NT2/D1 (cell line): Measurements from ENCODE around the gene EPOP.

Experiments
- DNase-seq: peaks from one replicate; pipeline ENCODE4 v3.0.0-alpha.2; 2011; ENCODE audit warnings: low read depth, low spot score
- H3K27me3 ChIP-seq: 2 replicates; pipeline ENCODE4 v1.6.0; 2011; ENCODE audit warnings: mild to moderate bottlenecking; ENCODE audit not compliant: insufficient read length, insufficient read depth
- H3K36me3 ChIP-seq: 2 replicates; pipeline ENCODE4 v1.6.1; 2011; ENCODE audit warnings: mild to moderate bottlenecking, low read length, mixed read lengths; ENCODE audit not compliant: insufficient read depth, insufficient read length
- H3K4me1 ChIP-seq: 2 replicates; pipeline ENCODE4 v1.5.1; 2011; ENCODE audit not compliant: insufficient read depth, insufficient read length
- H3K4me3 ChIP-seq: 2 replicates; pipeline ENCODE4 v1.5.1; 2011; ENCODE audit warnings: low read depth; ENCODE audit not compliant: insufficient read length
- H3K9ac ChIP-seq: 2 replicates; pipeline ENCODE4 v1.6.0; 2011; ENCODE audit warnings: low read depth; ENCODE audit not compliant: insufficient read length
- H3K9me3 ChIP-seq: 2 replicates; pipeline ENCODE4 v1.5.1; 2011; ENCODE audit warnings: mild to moderate bottlenecking, low read length; ENCODE audit not compliant: insufficient read depth
- SUZ12 ChIP-seq: IDR thresholded peaks from 2 replicates; pipeline ENCODE4 v1.6.1; 2011; ENCODE audit not compliant: insufficient read length, insufficient read depth; ENCODE audit errors: extremely low read depth
- YY1 ChIP-seq: IDR thresholded peaks from 2 replicates; pipeline ENCODE4 v1.6.1; 2011; ENCODE audit not compliant: insufficient read length, insufficient read depth
- ZNF274 ChIP-seq: IDR thresholded peaks from 2 replicates; pipeline ENCODE4 v1.6.1; 2011; ENCODE audit warnings: mild to moderate bottlenecking, low read depth, low read length

EPOP gene

DNA sequence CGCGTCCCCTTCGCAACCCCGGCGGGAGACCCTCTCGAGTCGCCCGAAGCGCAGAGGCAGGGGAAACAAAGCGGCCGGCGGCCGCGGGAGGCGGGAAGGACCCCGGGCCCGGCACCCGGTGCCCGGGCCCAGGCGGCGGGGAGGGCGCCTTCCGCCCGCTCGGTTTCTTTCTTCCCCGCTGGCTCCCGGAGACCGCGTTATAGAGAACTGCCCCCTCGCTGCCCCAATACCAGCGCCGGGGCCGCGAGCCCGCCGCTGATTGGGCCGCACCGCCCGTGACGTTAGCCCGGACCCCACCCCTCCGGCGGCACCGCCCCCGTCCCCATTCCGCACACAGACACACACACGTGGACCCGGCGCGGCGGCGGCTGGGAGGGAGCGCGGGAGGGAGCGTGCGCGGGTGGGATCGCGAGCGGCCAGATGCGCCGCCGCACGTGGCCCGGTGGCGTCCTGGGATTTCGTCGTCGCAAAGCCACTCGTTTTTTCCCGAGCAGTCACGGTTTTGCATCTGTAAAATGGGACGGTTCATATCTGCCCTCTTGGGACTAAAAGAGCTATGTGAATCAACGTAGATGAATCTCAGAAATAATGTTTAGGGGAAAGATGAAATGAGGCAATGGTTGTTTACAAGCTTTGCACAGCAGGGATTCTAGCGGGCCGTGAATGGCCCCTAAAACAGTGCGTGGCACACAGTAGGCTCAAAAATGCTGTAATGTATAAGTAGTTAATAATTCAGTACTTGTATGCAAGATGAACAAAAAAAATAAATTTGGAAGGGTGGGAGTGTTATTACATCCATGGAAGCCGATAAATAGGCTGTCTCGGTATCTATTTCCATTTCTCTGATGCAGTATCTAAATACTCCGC is at the start of gene EPOP:
TSS of gene EPOP (minus strand) at position 209 of the 867 bp plus-strand sequence. CDS start 462 bp downstream, outside the sequence.
- no peak for DNase-seq
- Histone ChIP-seq H3K36me3 (no peaks in the 10 kb centered on the region), H3K27me3 (peaks cover 48% of the 10 kb centered on the region), H3K9ac (peak within 1 kb of the TSS; percentile 85), H3K4me1 (peaks cover 3% of the 10 kb centered on the region), H3K9me3 (no peaks in the 10 kb centered on the region), H3K4me3 (peak within 1 kb of the TSS; percentile 69)
- TF ChIP-seq ZNF274 (no peak), SUZ12 (no peak), YY1 (no peak)

DNA sequence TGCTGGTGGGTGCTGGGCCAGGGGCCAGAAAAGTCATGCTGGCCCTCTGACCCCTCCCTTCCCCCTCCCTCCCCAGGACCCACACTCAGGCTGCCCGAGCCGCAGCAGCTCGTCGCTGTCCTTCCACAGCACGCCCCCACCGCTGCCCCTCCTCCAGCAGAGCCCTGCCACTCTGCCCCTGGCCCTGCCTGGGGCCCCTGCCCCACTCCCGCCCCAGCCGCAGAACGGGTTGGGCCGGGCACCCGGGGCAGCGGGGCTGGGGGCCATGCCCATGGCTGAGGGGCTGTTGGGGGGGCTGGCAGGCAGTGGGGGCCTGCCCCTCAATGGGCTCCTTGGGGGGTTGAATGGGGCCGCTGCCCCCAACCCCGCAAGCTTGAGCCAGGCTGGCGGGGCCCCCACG is 47.0 kb upstream of the EPOP start:
- Histone ChIP-seq H3K27me3 (peaks cover 3% of the 10 kb centered on the region), H3K4me3 (no peak overlapping the region), H3K36me3 (peaks cover 3% of the 10 kb centered on the region), H3K4me1 (peaks cover 15% of the 10 kb centered on the region), H3K9ac (no peak overlapping the region), H3K9me3 (no peaks in the 10 kb centered on the region)
- DNase-seq = no peak
- no peak for TF ChIP-seq ZNF274
- TF ChIP-seq YY1 = no peak
- TF ChIP-seq SUZ12 = no peak

DNA sequence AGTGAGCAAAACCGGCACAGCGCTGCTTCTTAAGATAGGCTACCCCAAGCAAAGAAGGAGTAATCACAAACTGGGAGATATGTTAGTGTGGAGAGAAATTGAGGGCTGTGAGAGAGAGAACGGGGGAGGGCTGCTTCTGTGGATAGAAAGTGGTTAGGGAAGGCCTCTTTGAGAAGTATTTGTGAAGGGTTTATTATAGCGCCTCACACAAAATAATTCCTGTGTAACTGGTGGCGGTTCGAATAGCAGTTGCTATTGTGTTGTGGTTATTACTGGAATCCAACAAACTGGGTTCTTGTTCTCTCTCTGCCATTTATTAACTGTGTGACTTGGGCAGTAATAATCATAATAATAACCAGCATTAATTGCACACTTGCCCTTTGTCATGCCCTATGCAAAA is 46.2 kb upstream of the EPOP start:
- no peak for TF ChIP-seq YY1
- TF ChIP-seq SUZ12 = no peak
- DNase-seq = no peak
- peaks cover 3% of the 10 kb centered on the region for H3K27me3 ChIP-seq
- no peaks in the 10 kb centered on the region for H3K9me3 ChIP-seq
- H3K4me1 ChIP-seq = peaks cover 11% of the 10 kb centered on the region
- no peak overlapping the region for H3K4me3 ChIP-seq
- H3K36me3 ChIP-seq = peaks cover 6% of the 10 kb centered on the region
- no peak overlapping the region for H3K9ac ChIP-seq

DNA sequence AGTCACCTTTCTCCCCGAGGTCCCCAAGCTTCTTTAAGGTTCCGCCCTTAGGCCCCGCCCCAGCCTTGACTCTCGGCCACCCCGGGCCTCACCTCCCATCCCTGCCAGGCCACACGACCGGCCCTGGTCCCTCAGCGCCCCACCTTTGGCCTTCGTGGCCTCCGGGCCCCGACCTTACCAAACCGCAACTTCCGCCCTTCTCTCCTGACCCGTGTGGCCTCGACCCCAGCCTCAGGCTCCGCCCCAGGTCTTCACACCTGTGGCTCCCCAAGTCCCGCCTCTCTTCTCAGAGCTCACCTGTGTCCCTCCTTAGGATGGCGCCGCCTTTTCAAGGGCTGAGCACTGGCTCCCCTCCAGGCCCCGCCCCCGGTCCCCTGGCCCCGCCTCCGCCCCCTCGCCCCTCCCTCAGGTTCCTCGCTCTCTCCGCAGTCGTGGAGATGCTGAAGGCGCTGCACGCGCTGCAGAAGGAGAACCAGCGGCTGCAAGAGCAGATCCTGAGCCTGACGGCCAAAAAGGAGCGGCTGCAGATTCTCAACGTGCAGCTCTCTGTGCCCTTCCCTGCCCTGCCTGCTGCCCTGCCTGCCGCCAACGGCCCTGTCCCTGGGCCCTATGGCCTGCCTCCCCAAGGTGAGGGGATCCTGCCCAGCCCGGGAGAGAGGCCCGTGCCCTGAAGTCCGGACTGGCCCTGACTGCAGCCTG is 45.3 kb upstream of the EPOP start:
- Histone ChIP-seq H3K36me3 (peaks cover 6% of the 10 kb centered on the region), H3K9me3 (no peaks in the 10 kb centered on the region), H3K9ac (peak overlapping the region; percentile 51), H3K4me1 (peaks cover 18% of the 10 kb centered on the region), H3K4me3 (peak overlapping the region; percentile 23), H3K27me3 (peaks cover 3% of the 10 kb centered on the region)
- TF ChIP-seq ZNF274 (no peak), SUZ12 (no peak), YY1 (no peak)
- DNase-seq = no peak

DNA sequence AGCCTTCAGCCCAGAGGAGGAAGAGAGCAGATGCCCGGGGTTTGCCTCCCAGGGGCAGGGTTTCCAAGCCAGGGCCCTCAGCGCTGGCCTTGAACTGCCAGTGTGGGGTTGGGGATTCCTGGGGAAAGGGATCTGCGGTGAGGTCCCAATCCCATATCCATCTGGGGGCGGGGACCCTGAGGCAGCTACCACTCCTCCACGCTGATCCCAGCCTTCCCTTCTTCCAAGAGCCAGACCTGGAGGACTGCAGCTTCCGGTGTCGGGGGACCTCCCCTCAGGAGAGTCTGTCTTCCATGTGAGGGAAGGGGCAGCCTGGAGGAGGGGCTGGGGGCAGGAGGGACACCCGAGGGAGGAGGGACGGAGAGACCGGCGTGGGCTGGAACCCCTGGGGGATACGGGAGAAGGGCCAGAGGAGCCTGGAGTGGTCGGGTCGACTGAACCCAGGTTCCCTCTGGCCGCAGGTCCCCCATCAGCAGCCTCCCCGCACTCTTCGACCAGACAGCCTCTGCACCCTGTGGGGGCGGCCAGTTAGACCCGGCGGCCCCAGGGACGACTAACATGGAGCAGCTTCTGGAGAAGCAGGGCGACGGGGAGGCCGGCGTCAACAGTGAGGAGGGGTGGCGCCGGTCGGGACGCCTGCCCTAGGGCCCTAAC is 44.7 kb upstream of the EPOP start:
- no peak for DNase-seq
- peaks cover 6% of the 10 kb centered on the region for H3K36me3 ChIP-seq
- H3K4me1 ChIP-seq = peaks cover 17% of the 10 kb centered on the region
- peaks cover 3% of the 10 kb centered on the region for H3K27me3 ChIP-seq
- TF ChIP-seq ZNF274 (no peak), SUZ12 (no peak), YY1 (no peak)
- H3K9ac ChIP-seq = peak overlapping the region; percentile 51
- H3K9me3 ChIP-seq = no peaks in the 10 kb centered on the region
- peak overlapping the region; percentile 23 for H3K4me3 ChIP-seq

DNA sequence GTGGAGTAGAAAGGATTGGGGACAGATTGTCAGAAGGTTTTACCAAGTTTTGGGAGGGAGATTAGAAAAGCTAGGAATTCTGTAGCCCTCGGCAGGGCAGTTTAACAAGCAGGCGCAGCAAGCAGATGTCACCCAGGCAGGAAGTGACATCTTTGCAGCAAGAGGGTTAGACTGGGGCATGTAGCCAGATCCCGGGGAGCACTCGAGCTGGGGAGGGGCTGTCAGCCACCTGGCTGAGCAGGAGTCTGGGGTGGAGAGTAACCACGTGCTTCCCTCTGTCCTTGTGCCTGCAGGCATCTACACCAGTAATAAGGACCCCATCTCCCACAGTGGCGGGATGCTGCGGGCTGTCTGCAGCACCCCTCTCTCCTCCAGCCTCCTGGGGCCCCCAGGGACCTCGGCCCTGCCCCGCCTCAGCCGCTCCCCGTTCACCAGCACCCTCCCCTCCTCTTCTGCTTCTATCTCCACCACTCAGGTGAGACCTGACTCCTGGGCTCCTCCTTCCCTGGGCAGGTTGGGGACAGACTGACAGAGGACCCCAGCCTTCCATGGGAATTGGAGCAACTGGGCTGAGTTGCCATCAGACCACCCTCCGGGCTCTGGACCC is 42.5 kb upstream of the EPOP start:
- DNase-seq = no peak
- TF ChIP-seq YY1 = no peak
- no peak for TF ChIP-seq ZNF274
- no peak for TF ChIP-seq SUZ12
- Histone ChIP-seq H3K9ac (no peak overlapping the region), H3K4me1 (peaks cover 13% of the 10 kb centered on the region), H3K4me3 (no peak overlapping the region), H3K27me3 (peaks cover 3% of the 10 kb centered on the region), H3K9me3 (no peaks in the 10 kb centered on the region), H3K36me3 (peaks cover 12% of the 10 kb centered on the region)

DNA sequence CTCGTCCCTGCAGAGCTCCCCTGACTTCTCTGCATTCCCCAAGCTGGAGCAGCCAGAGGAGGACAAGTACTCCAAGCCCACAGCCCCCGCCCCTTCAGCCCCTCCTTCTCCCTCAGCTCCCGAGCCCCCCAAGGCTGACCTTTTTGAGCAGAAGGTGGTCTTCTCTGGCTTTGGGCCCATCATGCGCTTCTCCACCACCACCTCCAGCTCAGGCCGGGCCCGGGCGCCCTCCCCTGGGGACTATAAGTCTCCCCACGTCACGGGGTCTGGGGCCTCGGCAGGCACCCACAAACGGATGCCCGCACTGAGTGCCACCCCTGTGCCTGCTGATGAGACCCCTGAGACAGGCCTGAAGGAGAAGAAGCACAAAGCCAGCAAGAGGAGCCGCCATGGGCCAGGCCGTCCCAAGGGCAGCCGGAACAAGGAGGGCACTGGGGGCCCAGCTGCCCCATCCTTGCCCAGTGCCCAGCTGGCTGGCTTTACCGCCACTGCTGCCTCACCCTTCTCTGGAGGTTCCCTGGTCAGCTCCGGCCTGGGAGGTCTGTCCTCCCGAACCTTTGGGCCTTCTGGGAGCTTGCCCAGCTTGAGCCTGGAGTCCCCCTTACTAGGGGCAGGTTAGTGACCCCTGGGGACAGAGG is 41.7 kb upstream of the EPOP start:
- Histone ChIP-seq H3K4me1 (peaks cover 20% of the 10 kb centered on the region), H3K4me3 (no peak overlapping the region), H3K36me3 (peaks cover 17% of the 10 kb centered on the region), H3K9ac (peak overlapping the region; percentile 21), H3K9me3 (no peaks in the 10 kb centered on the region), H3K27me3 (peaks cover 3% of the 10 kb centered on the region)
- DNase-seq = no peak
- TF ChIP-seq YY1 (no peak), ZNF274 (no peak), SUZ12 (no peak)
